Esophagus (tissue), 2 donors: ENCODE data around the gene SLC26A11. TPM values are rescaled to one million over a fixed set of nuclear protein-coding genes. Genes with fewer than 3 reads are reported as not detected.
A peak's percentile ranks its signal among the peaks of the same experiment; 100 is the strongest.
"Not testable (repeated sequence)": the region's sequence is repeated elsewhere in the genome, so short reads cannot be mapped to it uniquely, and the experiment has no call there.

Experiments used
- H3K27ac ChIP-seq, 2 donors: one replicate each; pipeline ENCODE4 v1.5.1; 2013; ENCODE audit warnings: low read depth in 2 of 2, mild to moderate bottlenecking in 2 of 2, inconsistent platforms in 1 of 2, low read length in 1 of 2, moderate library complexity in 1 of 2
- H3K27me3 ChIP-seq, 2 donors: one replicate each; pipeline ENCODE4 v1.6.1; 2013; ENCODE audit warnings: low read length in 2 of 2, control low read depth in 1 of 2, mild to moderate bottlenecking in 1 of 2; ENCODE audit not compliant: insufficient read depth in 2 of 2, control insufficient read depth in 1 of 2
- H3K36me3 ChIP-seq, 2 donors: one replicate each; pipeline ENCODE4 v1.6.1; 2013; ENCODE audit warnings: low read length in 1 of 2; ENCODE audit not compliant: control insufficient read depth in 2 of 2, insufficient read depth in 2 of 2
- H3K4me1 ChIP-seq, 2 donors: one replicate each; pipeline ENCODE4 v1.6.1; 2013; ENCODE audit warnings: low read length in 1 of 2; ENCODE audit not compliant: control insufficient read depth in 2 of 2, insufficient read depth in 2 of 2
- H3K4me3 ChIP-seq, 2 donors: one replicate each; pipeline ENCODE4 v1.5.1; 2013; ENCODE audit warnings: low read length in 2 of 2, mild to moderate bottlenecking in 2 of 2, low read depth in 1 of 2, moderate library complexity in 1 of 2
- H3K9me3 ChIP-seq, 2 donors: one replicate each; pipeline ENCODE4 v1.6.1; 2013; ENCODE audit warnings: mild to moderate bottlenecking in 2 of 2, low read depth in 1 of 2, low read length in 1 of 2, moderate library complexity in 1 of 2; ENCODE audit not compliant: control insufficient read depth in 2 of 2, insufficient read depth in 1 of 2
- WGBS, 2 donors: extraction: QIAGEN DNeasy Blood & Tissue Kit; methylation state at CpG; one replicate each; pipeline ENCODE4 v1.1.7; 2013; 5-methylcytosine and 5-hydroxymethylcytosine counted together
- polyA plus RNA-seq, 2 donors: library from polyadenylated mRNA; stranded (reverse); fragments of 200-250 nt; gene quantifications; one replicate each; pipeline ENCODE4 v1.2.3, GENCODE V29; 2013
- donor health status: healthy with polysubstance abuse.
- donor health status: Bipolar disorder and iron deficiency.

Gene SLC26A11
- polyA plus RNA-seq, 2 donors, result 4.7 to 6.9 TPM

DNA sequence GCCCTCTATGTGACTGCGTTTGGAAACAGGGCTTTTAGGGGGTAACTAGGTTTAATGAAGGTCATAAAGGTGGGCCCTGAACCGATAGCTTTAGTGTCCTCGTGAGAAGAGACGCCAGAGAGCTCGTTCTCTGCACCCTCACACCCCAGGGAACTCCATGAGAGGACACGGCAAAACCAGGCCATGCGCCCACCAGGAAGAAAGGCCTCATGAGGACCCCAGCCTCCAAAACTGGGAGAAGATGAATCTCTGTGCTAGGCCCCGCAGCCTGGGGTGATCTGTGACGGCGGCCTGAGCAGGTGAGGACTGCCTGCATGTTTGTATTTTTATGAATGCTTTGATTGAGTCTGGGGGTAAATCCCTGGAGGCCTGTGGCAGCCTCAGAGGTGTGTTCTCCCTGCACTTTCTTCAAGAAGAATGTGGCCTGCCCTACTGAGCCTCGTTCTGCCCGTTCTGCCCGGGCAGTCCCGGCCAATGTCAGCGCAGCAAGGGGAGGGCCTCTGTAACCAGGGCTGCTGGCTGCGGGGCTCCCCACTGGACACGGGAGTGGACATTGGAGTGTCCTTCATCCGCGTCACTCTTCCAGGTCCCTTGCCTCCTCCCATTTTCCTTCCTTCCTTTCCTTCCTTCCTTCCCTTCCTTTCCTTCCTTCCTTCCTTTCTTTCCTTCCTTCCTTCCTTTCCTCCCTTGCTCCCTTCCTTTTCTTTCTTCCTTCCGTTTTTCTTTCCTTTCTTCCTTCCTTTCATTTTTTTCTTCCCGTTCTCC, 33.6 kb downstream of the SLC26A11 start:
- Histone ChIP-seq H3K27me3 (no peaks in the 10 kb centered on the region), H3K27ac (peak overlapping the region; percentile 37 to 60), H3K9me3 (no peaks in the 10 kb centered on the region), H3K4me3 (no peak overlapping the region), H3K4me1 (peaks cover 0 to 2% of the 10 kb centered on the region in 2 donors), H3K36me3 (peaks cover 0 to 3% of the 10 kb centered on the region in 2 donors)
- 89 to 90% methylated on average over 21 of the region's 21 CpGs for WGBS, 2 donors

DNA sequence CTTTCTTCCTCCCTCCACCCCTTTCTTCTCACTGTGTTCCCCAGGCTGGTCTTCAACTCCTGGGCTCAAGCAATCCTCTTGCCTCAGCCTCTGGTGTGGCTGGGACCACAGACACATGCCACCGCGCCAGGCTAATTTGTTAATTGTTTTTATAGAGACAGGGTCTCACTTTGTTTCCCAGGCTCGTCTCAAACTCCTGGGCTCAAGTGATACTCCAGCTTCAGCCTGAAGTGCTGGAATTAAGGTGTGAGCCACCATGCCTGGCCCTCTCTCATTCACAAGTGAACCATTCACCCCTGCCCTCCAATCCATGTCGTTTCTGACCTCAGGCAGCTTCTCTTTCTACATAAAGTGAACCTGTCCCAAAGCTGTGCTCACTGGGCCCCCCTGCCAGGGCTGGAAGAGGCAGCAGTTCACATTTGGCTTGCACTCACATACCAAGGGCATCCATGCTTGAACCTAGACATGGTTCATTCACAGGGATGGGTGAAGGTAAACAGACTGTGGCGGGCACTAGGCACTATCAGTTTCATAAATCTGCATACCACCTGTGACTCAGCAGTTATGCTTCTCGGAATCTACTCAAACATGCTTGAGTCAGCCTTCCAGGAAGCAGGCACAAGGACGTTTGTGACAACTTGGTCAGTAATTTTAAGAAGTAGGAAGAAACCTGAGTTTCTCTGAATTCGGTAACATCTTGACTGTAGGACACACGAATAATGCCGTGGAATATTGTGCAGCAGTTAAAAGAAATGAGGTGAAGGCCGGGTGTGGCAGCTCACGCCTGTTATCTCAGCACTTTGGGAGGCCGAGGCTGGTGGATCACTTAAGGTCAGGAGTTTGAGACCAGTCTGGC, 34.4 kb downstream of the SLC26A11 start:
- Histone ChIP-seq H3K9me3 (no peaks in the 10 kb centered on the region), H3K36me3 (no peaks in the 10 kb centered on the region), H3K27ac (peak overlapping the region; percentile 60 to 93), H3K4me1 (peaks cover 0 to 3% of the 10 kb centered on the region in 2 donors), H3K4me3 (no peak overlapping the region), H3K27me3 (no peaks in the 10 kb centered on the region)
- 46 to 49% methylated on average over 13 of the region's 13 CpGs for WGBS, 2 donors

DNA sequence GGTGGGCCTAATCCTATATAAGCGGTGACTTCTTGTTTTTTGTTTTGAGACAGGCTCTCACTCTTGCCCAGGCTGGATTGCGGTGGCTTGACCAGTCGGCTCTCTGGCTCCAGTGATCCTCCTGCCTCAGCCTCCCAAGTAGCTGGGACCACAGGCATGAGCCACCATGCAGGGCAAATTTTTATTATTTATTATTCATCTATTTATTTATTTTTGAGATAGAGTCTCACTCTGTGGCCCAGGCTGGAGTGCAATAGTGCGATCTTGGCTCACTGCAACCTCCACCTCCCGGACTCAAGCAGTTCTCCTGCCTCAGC, 35.8 kb downstream of the SLC26A11 start:
- Histone ChIP-seq H3K27me3 (no peaks in the 10 kb centered on the region), H3K9me3 (no peaks in the 10 kb centered on the region), H3K4me1 (peaks cover 0 to 5% of the 10 kb centered on the region in 2 donors), H3K4me3 (no peak overlapping the region), H3K36me3 (no peaks in the 10 kb centered on the region), H3K27ac (no peak overlapping the region)
- 97 to 98% methylated on average over 5 of the region's 5 CpGs for WGBS, 2 donors

DNA sequence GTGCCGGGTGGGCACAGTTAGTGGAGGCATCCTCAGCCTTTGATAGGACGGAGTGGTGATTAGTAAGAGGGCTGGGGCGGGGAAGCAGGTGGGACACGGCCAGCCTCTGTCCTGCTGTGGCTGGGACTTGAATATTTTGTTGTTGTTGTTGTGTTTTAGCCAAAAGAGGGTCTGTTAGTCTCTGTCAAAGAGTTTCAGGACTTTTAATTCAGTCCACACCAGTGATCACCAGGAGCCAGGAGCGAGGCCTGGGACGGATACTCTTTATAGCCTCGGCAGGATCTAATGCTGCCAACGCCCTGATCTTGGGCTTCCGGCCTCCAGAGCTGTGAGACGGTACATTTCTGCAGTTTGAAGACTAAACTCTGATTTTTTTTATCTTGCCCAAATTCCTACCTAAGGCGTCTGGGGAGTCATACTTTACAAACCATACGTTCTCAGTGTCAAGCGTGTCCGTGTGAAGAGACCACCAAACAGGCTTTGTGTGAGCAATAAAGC, 37.5 kb downstream of the SLC26A11 start:
- Histone ChIP-seq H3K27me3 (no peaks in the 10 kb centered on the region), H3K27ac (peak overlapping the region in 1 of 2 donors; percentile 21), H3K4me1 (peaks cover 0 to 7% of the 10 kb centered on the region in 2 donors), H3K4me3 (no peak overlapping the region), H3K9me3 (no peaks in the 10 kb centered on the region), H3K36me3 (no peaks in the 10 kb centered on the region)
- 70% methylated on average over 14 of the region's 14 CpGs for WGBS, 2 donors

DNA sequence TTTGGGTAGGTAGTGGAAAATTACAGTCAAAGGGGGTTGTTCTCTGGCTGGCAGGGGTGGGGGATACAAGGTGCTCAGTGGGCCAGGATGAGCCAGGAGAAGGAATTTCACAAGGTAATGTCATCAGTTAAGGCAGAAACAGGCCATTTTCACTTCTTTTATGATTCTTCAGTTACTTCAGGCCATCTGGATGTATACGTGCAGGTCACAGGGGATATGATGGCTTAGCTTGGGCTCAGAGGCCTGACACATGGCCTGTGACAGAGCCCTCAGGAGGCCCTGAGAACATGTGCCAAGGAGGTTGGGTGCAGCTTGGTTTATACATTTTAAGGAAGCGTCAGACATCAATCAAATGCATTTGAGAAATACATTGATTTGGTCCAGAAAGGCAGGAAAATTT, 38.1 kb downstream of the SLC26A11 start:
- H3K4me3 ChIP-seq, H3K36me3 ChIP-seq, H3K27me3 ChIP-seq, H3K9me3 ChIP-seq: not testable (repeated sequence)
- H3K4me1 ChIP-seq, result peaks cover 0 to 13% of the 10 kb centered on the region in 2 donors
- 79 to 85% methylated on average over 2 of the region's 2 CpGs for WGBS, 2 donors
- H3K27ac ChIP-seq, result peak overlapping the region in 1 of 2 donors; percentile 1

DNA sequence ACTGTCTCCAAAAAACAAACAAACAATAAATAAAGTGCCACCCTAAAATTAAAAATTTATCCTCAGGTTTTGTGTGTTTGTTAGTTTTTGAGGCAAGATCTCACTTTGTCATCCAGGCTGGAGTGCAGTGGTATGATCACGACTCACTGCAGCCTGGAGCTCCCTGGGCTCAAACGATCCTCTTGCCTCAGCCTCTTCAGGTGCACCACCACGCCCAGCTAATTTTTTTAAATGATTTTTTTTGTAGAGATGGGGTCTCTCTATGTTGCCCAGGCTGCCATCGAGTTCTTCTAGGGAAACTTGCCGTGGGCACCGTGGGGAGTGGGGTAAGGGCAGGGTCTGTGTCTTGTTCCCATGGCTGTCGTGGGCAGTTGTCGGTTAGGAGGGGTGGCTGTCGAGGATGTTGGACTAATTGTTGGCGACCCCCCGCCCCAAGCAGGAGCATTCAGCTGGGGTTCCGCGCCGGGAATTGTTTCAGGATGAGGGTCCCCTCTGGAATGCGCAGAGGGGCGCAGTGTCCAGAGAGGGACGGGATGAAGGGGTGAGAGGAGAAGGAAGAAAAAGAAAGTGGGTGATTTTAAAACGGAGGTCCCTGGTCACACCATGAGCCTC, 39.3 kb downstream of the SLC26A11 start:
- Histone ChIP-seq H3K36me3 (no peaks in the 10 kb centered on the region), H3K27me3 (no peaks in the 10 kb centered on the region), H3K9me3 (no peaks in the 10 kb centered on the region), H3K27ac (peak overlapping the region; percentile 85 to 89), H3K4me1 (peaks cover 4 to 13% of the 10 kb centered on the region in 2 donors), H3K4me3 (peak overlapping the region; percentile 57 to 64)
- WGBS, 2 donors, result 46 to 48% methylated on average over 18 of the region's 18 CpGs

DNA sequence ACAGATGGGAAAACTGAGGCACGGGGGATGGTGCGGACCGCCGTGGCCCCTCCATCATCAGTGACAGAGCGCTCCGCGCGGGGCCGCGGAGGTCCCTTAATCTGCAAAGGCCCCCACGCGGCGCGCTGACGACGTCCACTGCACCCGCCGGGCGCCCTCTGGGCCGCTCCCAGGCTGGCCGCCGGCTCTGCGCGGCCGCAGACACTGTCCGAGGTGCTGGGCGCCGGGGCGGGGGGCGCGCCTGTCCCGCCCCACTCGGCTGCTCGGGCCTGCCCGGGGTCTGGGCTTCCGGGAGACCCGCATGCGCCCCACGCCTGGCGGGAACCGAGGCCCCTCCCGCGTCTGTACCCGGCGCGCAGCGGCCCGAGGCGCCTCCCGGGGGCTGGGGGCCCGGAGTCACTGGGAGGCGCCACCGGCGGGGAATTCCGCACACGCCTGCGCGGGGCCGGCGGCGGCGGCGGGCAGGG, 39.9 kb downstream of the SLC26A11 start:
- Histone ChIP-seq H3K4me3 (peak overlapping the region; percentile 57 to 64), H3K27ac (peak overlapping the region; percentile 85 to 89), H3K36me3 (no peaks in the 10 kb centered on the region), H3K27me3 (no peaks in the 10 kb centered on the region), H3K4me1 (peaks cover 4 to 15% of the 10 kb centered on the region in 2 donors), H3K9me3 (no peaks in the 10 kb centered on the region)
- 1% methylated on average over 42 to 63 of the region's 63 CpGs for WGBS, 2 donors

DNA sequence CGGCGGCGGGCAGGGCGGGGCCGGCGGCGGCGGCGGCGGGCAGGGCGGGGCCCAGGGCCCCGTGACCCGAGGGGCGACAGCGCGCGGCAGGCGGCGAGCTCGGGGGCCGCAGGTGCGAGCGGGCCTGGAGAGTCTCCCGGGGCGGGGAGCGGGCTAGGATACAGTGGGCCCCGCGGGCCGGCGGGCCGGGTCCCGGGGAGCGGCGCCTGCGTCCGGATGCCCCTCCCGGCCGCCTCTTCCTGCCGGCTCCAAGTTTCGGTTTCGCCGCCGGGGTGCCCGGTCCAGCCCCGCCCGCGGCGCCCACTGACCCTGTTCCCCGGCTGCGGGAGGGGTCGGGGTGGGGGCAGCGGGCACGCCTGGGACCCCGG, 40.5 kb downstream of the SLC26A11 start, which contains the start of gene RNF213:
TSS of gene RNF213 (plus strand) at position 62 of the 368 bp plus-strand sequence. CDS start 2,830 bp downstream, outside the sequence.
- Histone ChIP-seq H3K4me1 (peaks cover 4 to 15% of the 10 kb centered on the region in 2 donors), H3K9me3 (no peaks in the 10 kb centered on the region), H3K27ac (peak within 1 kb of the TSS; percentile 98 to 99), H3K36me3 (no peaks in the 10 kb centered on the region), H3K27me3 (no peaks in the 10 kb centered on the region), H3K4me3 (peak within 1 kb of the TSS; percentile 84 to 98)
- 1% methylated on average over 23 to 52 of the region's 54 CpGs for WGBS, 2 donors

DNA sequence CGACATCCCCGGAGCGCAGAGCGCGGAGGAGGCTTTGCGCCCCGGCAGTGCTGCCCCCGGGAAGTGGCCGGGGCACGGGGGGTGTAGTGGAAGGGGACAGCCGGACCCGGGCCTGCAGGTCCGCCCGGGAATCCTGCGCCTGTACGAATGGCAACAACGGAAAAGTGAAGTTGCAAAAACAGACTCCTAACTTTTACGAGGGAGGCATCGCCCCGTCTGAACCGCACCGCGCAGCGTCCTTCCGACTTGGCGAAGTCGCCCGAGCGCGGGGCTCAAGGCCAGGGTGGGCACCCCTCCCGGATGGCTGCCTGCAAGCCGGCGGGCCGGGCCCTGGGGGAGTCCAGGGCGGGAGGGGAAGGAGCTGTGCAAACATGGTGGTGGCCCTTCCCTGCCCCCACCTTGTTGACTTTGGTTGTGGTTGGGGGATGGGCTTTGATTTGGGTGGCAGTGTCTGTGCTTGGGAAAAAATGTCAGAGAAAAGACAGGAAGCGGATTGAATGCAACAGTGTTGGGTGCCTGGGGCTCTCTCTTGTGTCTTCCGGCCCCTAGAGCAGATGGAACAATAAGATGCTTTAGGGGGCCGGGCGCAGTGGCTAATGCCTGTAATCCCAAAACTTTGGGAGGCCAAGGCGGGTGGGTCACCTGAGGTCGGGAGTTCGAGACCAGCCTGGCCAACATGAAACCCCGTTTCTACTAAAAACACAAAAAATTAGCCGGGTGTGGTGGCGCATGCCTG, 41.1 kb downstream of the SLC26A11 start:
- whole genome bisulfite sequencing, 2 donors, result 1 to 3% methylated on average over 35 to 45 of the region's 45 CpGs
- Histone ChIP-seq H3K9me3 (no peaks in the 10 kb centered on the region), H3K4me1 (peaks cover 4 to 15% of the 10 kb centered on the region in 2 donors), H3K27me3 (no peaks in the 10 kb centered on the region), H3K4me3 (peak overlapping the region; percentile 84 to 98), H3K27ac (peak overlapping the region; percentile 98 to 99), H3K36me3 (no peaks in the 10 kb centered on the region)
